ENCODE results near the gene SNORC.

DNA sequence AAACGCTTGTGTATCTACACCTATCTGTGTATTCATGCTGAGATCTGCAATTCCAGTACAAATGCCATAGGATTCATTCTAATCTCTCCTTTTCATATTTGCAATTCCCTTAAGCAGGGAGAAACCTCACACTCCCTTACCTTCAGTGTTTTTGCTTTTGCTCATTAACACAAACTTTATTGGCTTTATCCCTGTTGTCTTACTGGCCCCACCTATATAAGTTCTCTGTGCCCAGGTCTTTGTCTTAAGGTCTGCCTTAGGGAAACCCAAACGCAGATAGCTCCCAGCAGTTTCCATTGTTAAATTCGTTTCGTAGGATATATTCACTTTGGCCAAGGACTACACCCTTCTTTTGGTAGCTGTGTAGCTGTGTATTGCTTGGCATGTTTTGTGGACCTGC is 4.0 kb upstream of the SNORC start:
- TF ChIP-seq, protein P1, sequence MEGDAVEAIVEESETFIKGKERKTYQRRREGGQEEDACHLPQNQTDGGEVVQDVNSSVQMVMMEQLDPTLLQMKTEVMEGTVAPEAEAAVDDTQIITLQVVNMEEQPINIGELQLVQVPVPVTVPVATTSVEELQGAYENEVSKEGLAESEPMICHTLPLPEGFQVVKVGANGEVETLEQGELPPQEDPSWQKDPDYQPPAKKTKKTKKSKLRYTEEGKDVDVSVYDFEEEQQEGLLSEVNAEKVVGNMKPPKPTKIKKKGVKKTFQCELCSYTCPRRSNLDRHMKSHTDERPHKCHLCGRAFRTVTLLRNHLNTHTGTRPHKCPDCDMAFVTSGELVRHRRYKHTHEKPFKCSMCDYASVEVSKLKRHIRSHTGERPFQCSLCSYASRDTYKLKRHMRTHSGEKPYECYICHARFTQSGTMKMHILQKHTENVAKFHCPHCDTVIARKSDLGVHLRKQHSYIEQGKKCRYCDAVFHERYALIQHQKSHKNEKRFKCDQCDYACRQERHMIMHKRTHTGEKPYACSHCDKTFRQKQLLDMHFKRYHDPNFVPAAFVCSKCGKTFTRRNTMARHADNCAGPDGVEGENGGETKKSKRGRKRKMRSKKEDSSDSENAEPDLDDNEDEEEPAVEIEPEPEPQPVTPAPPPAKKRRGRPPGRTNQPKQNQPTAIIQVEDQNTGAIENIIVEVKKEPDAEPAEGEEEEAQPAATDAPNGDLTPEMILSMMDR (IDR thresholded peaks at IDR 0.05 in 8 of 11, conservative IDR thresholded peaks at IDR 0.05 in 3 of 11) = no peak
- TF ChIP-seq POLR2A (IDR thresholded peaks at IDR 0.05) = no peak
